PC-9 (cell line): ENCODE data around the gene ATXN8OS. TPM values are rescaled to one million over a fixed set of nuclear protein-coding genes. Genes with fewer than 3 reads are reported as not detected.

ENCODE experiments used
- BruUV-seq: library from RNA; stranded (reverse); fragments of 400-500 nt; replicated peaks from 2 replicates; lab custom pipeline; 2021; lab: Mats Ljungman, UMichigan
- CTCF ChIA-PET: fragments of 300-600 bp; sonication (Branson Sonifier 250); formaldehyde crosslinking; loops from one replicate; lab custom pipeline; 2022; ENCODE audit warnings: antibody characterized with exemption; lab: Charles Lee
- POLR2A ChIA-PET: fragments of 300-600 bp; sonication (Branson Sonifier 250); formaldehyde crosslinking; loops from one replicate; lab custom pipeline; 2022; ENCODE audit warnings: antibody characterized with exemption; ENCODE audit not compliant: unreplicated experiment; lab: Charles Lee
- DNase-seq, 2 experiments: peaks; one replicate each; pipeline versions ENCODE4 v3.0.0 to v3.0.0-alpha.2; 2015 to 2022; ENCODE audit warnings: mixed read lengths in 1 of 2
- H2AFZ ChIP-seq: fragments of 200-600 bp; sonication (generic); 2 replicates; pipeline ENCODE4 v1.8.1; 2017; ENCODE audit warnings: antibody characterized with exemption
- H3F3A ChIP-seq: fragments of 200-600 bp; sonication (generic); 2 replicates; pipeline ENCODE4 v1.8.1; 2017; ENCODE audit warnings: antibody characterized with exemption, mild to moderate bottlenecking, low read depth; ENCODE audit not compliant: insufficient read depth
- H3K27ac ChIP-seq: fragments of 200-600 bp; sonication (generic); 2 replicates; pipeline ENCODE4 v1.6.1; 2016; ENCODE audit warnings: mixed run types
- H3K27me3 ChIP-seq: fragments of 200-600 bp; sonication (generic); 2 replicates; pipeline ENCODE4 v1.6.1; 2016; ENCODE audit warnings: low read depth, mixed run types; ENCODE audit not compliant: insufficient read depth
- H3K36me3 ChIP-seq: fragments of 200-600 bp; sonication (generic); 2 replicates; pipeline ENCODE4 v1.6.1; 2016; ENCODE audit warnings: low read depth, mixed run types
- H3K4me1 ChIP-seq: fragments of 200-600 bp; sonication (generic); replicated peaks from 2 replicates; pipeline ENCODE4 v1.6.1; 2016; ENCODE audit warnings: mixed run types; ENCODE audit not compliant: insufficient read depth
- H3K4me2 ChIP-seq: fragments of 200-600 bp; sonication (generic); 2 replicates; pipeline ENCODE4 v1.6.1; 2017; ENCODE audit warnings: mixed run types
- H3K4me3 ChIP-seq: fragments of 200-600 bp; sonication (generic); 2 replicates; pipeline ENCODE4 v1.6.1; 2016; ENCODE audit warnings: mixed run types
- H3K79me2 ChIP-seq: fragments of 200-600 bp; sonication (generic); 2 replicates; pipeline ENCODE4 v1.6.1; 2017; ENCODE audit warnings: low read depth, mixed run types
- H3K9me2 ChIP-seq: fragments of 200-600 bp; sonication (generic); 2 replicates; pipeline ENCODE4 v1.8.1; 2017; ENCODE audit warnings: mild to moderate bottlenecking; ENCODE audit not compliant: insufficient read depth
- H3K9me3 ChIP-seq: fragments of 200-600 bp; sonication (generic); 2 replicates; pipeline ENCODE4 v1.8.1; 2016; ENCODE audit warnings: low read depth; ENCODE audit not compliant: insufficient read depth
- H4K20me1 ChIP-seq: fragments of 200-600 bp; sonication (generic); 2 replicates; pipeline ENCODE4 v1.8.1; 2017; ENCODE audit not compliant: insufficient read depth
- EZH2 ChIP-seq: fragments of 200-600 bp; sonication (generic); IDR thresholded peaks from 2 replicates; pipeline ENCODE4 v1.8.0; 2017; ENCODE audit warnings: antibody characterized with exemption, low read depth
- intact Hi-C: fragments of 100-400 bp; cut with micrococcal nuclease; formaldehyde crosslinking; loops from one replicate; pipeline ENCODE4 v1.10.0; 2022; ENCODE audit not compliant: unreplicated experiment
- total RNA-seq: library from RNA; stranded (reverse); gene quantifications from 2 replicates; pipeline ENCODE4 v1.2.3, GENCODE V29; 2021
- TF ChIP-seq, protein P1 (sequence below): fragments of 200-600 bp; sonication (generic); conservative IDR thresholded peaks from 2 replicates; pipeline ENCODE4 v1.6.1; 2017; ENCODE audit warnings: mixed run types, antibody characterized with exemption, mild to moderate bottlenecking, moderate library complexity

ATXN8OS gene
- total RNA-seq, 1 experiment from 2014 or later: not detected

DNA sequence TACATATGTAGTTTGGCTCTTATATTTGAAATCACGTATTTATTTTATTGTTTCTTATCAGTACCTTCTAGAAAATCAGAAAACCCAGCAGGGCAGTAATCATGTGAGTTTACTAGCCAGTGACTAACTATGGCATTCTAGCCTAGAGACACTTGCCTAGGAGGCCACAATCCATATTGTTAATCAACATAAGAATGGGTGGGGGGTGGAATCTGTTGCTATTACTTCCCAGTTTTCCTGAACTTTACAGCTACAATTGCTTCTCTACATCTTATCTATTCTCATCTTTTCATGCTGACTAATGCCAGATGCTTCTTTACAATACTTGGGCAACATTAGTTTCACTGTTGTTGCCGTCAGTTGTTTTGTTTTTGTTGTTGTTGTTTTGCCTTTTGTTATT lies 18.7 kb upstream of the ATXN8OS start:
- TF ChIP-seq EZH2: no peak
- TF ChIP-seq, protein P1, sequence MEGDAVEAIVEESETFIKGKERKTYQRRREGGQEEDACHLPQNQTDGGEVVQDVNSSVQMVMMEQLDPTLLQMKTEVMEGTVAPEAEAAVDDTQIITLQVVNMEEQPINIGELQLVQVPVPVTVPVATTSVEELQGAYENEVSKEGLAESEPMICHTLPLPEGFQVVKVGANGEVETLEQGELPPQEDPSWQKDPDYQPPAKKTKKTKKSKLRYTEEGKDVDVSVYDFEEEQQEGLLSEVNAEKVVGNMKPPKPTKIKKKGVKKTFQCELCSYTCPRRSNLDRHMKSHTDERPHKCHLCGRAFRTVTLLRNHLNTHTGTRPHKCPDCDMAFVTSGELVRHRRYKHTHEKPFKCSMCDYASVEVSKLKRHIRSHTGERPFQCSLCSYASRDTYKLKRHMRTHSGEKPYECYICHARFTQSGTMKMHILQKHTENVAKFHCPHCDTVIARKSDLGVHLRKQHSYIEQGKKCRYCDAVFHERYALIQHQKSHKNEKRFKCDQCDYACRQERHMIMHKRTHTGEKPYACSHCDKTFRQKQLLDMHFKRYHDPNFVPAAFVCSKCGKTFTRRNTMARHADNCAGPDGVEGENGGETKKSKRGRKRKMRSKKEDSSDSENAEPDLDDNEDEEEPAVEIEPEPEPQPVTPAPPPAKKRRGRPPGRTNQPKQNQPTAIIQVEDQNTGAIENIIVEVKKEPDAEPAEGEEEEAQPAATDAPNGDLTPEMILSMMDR: no peak
- H3K4me3 ChIP-seq: no peak overlapping the region
- intact Hi-C loops: no loop called here
- H3K27ac ChIP-seq: no peak overlapping the region
- ChIA-PET CTCF (no interaction called here), POLR2A (no interaction called here)
- no peaks in the 10 kb centered on the region for H3K36me3 ChIP-seq
- no peaks in the 10 kb centered on the region for H3F3A ChIP-seq
- no peaks in the 10 kb centered on the region for H3K79me2 ChIP-seq
- H4K20me1 ChIP-seq: no peaks in the 10 kb centered on the region
- no peaks in the 10 kb centered on the region for H3K9me3 ChIP-seq
- no TSS peak for BruUV-seq
- no peaks in the 10 kb centered on the region for H3K4me1 ChIP-seq
- H3K9me2 ChIP-seq: no peaks in the 10 kb centered on the region
- no peak overlapping the region for H3K4me2 ChIP-seq
- H3K27me3 ChIP-seq: no peaks in the 10 kb centered on the region
- no peak for DNase-seq
- H2AFZ ChIP-seq: no peak overlapping the region

DNA sequence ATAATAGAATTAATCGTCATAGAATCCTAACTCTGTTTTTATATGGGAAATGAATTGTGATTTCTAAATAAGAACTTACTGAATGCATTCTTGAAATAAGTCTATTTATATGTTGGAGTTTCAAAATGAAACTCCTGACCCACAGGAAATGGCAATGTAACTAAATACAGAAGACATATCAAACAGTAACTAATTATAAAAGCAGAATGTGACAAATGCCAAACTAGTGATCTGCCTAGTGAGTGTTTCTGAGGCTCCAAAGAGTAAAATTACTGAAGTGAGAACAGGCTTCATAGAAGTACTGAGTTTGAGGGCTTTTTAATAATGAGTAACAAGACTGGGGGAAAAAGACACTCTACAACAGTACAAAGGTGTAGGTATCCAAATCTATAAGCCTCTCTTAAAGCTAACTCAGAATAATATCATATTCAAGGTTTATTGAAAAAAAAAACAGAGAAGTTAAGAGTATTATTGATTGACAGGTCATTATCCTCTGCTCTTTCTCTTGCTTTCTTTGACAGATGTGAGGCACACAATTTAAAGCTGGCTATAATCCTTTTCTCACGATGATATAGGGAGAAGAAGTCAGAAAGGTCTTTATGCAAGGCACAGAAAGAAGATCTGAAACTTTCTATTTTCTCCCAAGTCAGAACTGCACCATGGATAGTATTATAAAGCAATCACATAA lies 17.4 kb upstream of the ATXN8OS start:
- no peak overlapping the region for H2AFZ ChIP-seq
- TF ChIP-seq EZH2: no peak
- TF ChIP-seq, protein P1: no peak
- H3K4me2 ChIP-seq: no peak overlapping the region
- POLR2A ChIA-PET: interaction anchor here (0.6 kb wide), 1 partner anchor 328 kb away, joined by 3 read pairs; no protein-coding TSS in a partner anchor
- H3K9me3 ChIP-seq: no peaks in the 10 kb centered on the region
- H3K27me3 ChIP-seq: no peaks in the 10 kb centered on the region
- H3K4me3 ChIP-seq: no peak overlapping the region
- intact Hi-C loops: loop anchor here (10.0 kb wide), 1 partner anchor 225 kb away; no protein-coding TSS in a partner anchor
- DNase-seq: no peak
- H3F3A ChIP-seq: no peaks in the 10 kb centered on the region
- no peak overlapping the region for H3K27ac ChIP-seq
- BruUV-seq: no TSS peak
- no peaks in the 10 kb centered on the region for H3K9me2 ChIP-seq
- no peaks in the 10 kb centered on the region for H3K4me1 ChIP-seq
- CTCF ChIA-PET: interaction anchor here (0.6 kb wide), 1 partner anchor 24 kb away, joined by 3 read pairs; no protein-coding TSS in a partner anchor
- H3K79me2 ChIP-seq: no peaks in the 10 kb centered on the region
- H3K36me3 ChIP-seq: no peaks in the 10 kb centered on the region
- no peaks in the 10 kb centered on the region for H4K20me1 ChIP-seq

DNA sequence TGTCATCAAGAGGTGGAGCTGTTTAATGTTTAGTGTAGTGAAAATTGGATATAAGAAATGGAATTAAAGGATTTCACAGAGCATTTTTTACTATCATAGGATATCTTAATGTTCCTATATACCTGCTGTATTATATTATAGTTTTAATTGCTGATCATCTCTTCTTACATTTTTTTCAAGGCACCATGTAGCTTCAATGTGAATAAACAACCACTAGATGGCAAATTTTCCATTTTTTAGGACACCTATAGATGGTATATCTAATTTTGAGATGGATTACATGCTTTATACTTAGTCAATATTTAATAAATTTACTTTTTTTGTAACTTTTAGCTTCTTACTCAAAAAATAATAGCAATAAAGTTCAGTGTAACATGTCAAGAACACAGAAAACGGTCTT lies 9.0 kb upstream of the ATXN8OS start:
- Histone ChIP-seq H3K4me3 (no peak overlapping the region), H3K9me2 (no peaks in the 10 kb centered on the region), H4K20me1 (no peaks in the 10 kb centered on the region), H3K27me3 (no peaks in the 10 kb centered on the region), H3K36me3 (no peaks in the 10 kb centered on the region), H3K4me2 (no peak overlapping the region), H3K4me1 (no peaks in the 10 kb centered on the region), H3K9me3 (no peaks in the 10 kb centered on the region), H3K79me2 (no peaks in the 10 kb centered on the region), H3F3A (no peaks in the 10 kb centered on the region), H3K27ac (no peak overlapping the region), H2AFZ (no peak overlapping the region)
- TF ChIP-seq, protein P1: peak; percentile 64
- TF ChIP-seq EZH2: no peak
- intact Hi-C loops: loop anchor here (10.0 kb wide), 1 partner anchor 216 kb away; no protein-coding TSS in a partner anchor
- BruUV-seq: no TSS peak
- ChIA-PET POLR2A (interaction anchor here (0.6 kb wide), 2 partner anchors 22 to 385 kb away, joined by 3 to 4 read pairs; no protein-coding TSS in a partner anchor), CTCF (interaction anchor here (0.6 kb wide), 2 partner anchors 343 to 412 kb away, joined by 3 to 5 read pairs; no protein-coding TSS in a partner anchor)
- no peak for DNase-seq
